Vagina (tissue), 2 donors: ENCODE measurements around the gene COA5.

Experiments used
- POLR2A ChIP-seq, 2 donors: fragments of 450-650 bp; IDR thresholded peaks; one replicate each; pipeline ENCODE4 v1.6.1; 2017; ENCODE audit warnings: antibody characterized with exemption in 2 of 2, mild to moderate bottlenecking in 2 of 2, moderate library complexity in 2 of 2
- POLR2AphosphoS5 ChIP-seq, 2 donors: sonication (generic); formaldehyde crosslinking; IDR thresholded peaks; one replicate each; pipeline ENCODE4 v1.9.0; 2017; ENCODE audit warnings: antibody characterized with exemption in 2 of 2, mild to moderate bottlenecking in 2 of 2, low read depth in 1 of 2; ENCODE audit not compliant: insufficient read depth in 1 of 2
- TF ChIP-seq, protein P1 (sequence below), 3 experiments: fragments of 450-650 bp in 2 of 3; fragments of 200-600 bp in 1 of 3; sonication (generic) in 1 of 3; IDR thresholded peaks; one replicate each; pipeline ENCODE4 v1.5.1; 2017 to 2019; ENCODE audit warnings: antibody characterized with exemption in 3 of 3, mild to moderate bottlenecking in 2 of 3, moderate library complexity in 2 of 3

DNA sequence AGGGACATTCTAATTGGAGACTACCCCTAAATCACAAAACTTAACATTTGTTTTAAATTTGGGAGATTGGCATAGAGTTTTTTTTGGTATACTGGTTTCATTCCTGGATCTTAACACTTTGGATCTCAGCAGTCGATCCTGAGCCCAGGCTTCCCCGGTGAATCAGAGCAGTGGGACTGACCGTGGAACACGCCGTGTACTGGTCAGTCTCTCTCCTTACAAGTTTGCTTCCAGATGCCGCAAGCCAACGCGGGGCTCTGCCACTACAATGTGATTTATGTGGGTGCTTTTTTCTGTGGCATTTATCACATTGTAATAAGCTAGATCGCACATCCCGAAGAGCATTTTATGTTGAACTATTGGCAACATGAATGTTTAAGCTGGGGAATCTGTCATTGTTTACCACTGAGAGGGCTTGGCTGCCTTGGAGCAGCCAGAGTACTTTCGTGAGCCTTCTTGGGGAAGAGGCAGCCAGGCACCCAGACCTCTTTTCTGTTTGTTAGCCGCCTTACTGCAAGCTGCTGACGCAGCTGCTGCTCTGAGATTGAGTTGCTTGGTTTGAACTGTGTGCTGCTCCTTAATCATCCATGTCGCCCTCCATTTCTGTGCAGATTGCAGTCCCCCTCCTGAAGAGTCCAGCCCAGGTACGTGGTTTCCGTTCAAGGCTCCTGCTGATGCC lies 49.3 kb downstream of the COA5 start:
- TF ChIP-seq POLR2A (IDR thresholded peaks at IDR 0.05) (no peak), POLR2AphosphoS5 (IDR thresholded peaks at IDR 0.05; ENCODE audit: insufficient read depth in 1 of 2, low read depth in 1 of 2) (no peak)
- TF ChIP-seq, protein P1, sequence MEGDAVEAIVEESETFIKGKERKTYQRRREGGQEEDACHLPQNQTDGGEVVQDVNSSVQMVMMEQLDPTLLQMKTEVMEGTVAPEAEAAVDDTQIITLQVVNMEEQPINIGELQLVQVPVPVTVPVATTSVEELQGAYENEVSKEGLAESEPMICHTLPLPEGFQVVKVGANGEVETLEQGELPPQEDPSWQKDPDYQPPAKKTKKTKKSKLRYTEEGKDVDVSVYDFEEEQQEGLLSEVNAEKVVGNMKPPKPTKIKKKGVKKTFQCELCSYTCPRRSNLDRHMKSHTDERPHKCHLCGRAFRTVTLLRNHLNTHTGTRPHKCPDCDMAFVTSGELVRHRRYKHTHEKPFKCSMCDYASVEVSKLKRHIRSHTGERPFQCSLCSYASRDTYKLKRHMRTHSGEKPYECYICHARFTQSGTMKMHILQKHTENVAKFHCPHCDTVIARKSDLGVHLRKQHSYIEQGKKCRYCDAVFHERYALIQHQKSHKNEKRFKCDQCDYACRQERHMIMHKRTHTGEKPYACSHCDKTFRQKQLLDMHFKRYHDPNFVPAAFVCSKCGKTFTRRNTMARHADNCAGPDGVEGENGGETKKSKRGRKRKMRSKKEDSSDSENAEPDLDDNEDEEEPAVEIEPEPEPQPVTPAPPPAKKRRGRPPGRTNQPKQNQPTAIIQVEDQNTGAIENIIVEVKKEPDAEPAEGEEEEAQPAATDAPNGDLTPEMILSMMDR (IDR thresholded peaks at IDR 0.05): no peak
